WERI-Rb-1 (cell line): ENCODE data around the gene SLC24A4.

Experiments used
- DNase-seq: peaks from one replicate; pipeline ENCODE4 v3.0.0-alpha.2; 2020
- H3K27ac ChIP-seq: fragments of 250-450 bp; sonication (Bioruptor Pico); 2 replicates; pipeline ENCODE4 v1.5.1; 2020; ENCODE audit warnings: mild to moderate bottlenecking, moderate library complexity
- H3K27me3 ChIP-seq: fragments of 250-450 bp; sonication (Bioruptor Pico); 2 replicates; pipeline ENCODE4 v1.5.1; 2021; ENCODE audit warnings: mild to moderate bottlenecking, low read depth, moderate library complexity; ENCODE audit not compliant: insufficient read depth, severe bottlenecking
- H3K36me3 ChIP-seq: fragments of 250-450 bp; sonication (Bioruptor Pico); 2 replicates; pipeline ENCODE4 v1.5.1; 2020; ENCODE audit warnings: mild to moderate bottlenecking, moderate library complexity
- H3K4me3 ChIP-seq: 2 replicates; pipeline ENCODE4 v1.5.1; 2011; ENCODE audit warnings: low read depth, mild to moderate bottlenecking, control low read depth, low read length
- H3K9me3 ChIP-seq: fragments of 250-450 bp; sonication (Bioruptor Pico); 2 replicates; pipeline ENCODE4 v1.5.1; 2021; ENCODE audit warnings: mild to moderate bottlenecking, moderate library complexity; ENCODE audit not compliant: severe bottlenecking
- TF ChIP-seq, protein P1 (sequence below): IDR thresholded peaks from 2 replicates; pipeline ENCODE4 v1.5.1; 2011; ENCODE audit warnings: low read depth, mild to moderate bottlenecking, control low read depth, inconsistent platforms, low read length

The SLC24A4 gene

DNA sequence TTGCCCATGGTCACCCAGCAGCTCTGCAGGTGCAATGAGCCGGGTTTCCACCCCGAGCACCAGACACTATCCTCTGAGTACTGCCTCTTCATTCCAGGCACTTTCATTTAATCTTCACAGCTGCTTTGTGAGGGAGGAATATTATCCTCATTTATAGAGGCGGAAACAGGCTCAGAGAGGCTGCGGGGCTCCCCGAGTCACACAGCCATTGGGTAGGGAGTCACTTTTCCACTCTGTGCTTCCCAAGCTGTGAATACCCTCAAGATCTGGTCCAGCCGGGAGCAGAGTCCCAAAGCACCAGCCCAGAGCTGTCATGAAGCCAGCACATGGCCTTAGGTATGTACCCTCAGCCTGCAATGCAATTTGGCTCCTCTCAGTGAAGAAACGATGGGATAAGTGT lies 138.9 kb downstream of the SLC24A4 start:
- Histone ChIP-seq H3K27ac (no peak overlapping the region), H3K9me3 (peaks cover 3% of the 10 kb centered on the region), H3K4me3 (no peak overlapping the region), H3K36me3 (no peaks in the 10 kb centered on the region), H3K27me3 (no peaks in the 10 kb centered on the region)
- TF ChIP-seq, protein P1, sequence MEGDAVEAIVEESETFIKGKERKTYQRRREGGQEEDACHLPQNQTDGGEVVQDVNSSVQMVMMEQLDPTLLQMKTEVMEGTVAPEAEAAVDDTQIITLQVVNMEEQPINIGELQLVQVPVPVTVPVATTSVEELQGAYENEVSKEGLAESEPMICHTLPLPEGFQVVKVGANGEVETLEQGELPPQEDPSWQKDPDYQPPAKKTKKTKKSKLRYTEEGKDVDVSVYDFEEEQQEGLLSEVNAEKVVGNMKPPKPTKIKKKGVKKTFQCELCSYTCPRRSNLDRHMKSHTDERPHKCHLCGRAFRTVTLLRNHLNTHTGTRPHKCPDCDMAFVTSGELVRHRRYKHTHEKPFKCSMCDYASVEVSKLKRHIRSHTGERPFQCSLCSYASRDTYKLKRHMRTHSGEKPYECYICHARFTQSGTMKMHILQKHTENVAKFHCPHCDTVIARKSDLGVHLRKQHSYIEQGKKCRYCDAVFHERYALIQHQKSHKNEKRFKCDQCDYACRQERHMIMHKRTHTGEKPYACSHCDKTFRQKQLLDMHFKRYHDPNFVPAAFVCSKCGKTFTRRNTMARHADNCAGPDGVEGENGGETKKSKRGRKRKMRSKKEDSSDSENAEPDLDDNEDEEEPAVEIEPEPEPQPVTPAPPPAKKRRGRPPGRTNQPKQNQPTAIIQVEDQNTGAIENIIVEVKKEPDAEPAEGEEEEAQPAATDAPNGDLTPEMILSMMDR: no peak
- no peak for DNase-seq

DNA sequence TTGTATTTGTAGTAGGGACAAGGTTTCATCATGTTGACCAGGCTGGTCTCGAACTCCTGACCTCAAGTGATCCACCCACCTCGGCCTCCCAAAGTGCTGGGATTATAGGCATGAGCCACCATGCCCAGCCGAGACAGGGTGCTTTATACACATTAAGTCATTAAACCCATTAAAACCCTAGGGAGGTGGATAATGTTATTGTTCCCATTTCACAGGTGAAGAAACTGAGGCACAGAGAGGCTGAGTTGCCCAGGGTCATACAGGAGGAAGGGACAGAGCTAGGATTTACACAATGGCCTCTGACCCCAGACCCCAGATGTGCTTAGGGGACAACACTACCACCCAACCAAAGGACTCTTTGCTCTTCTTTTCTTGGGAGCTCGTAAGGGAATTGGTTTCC lies 139.6 kb downstream of the SLC24A4 start:
- Histone ChIP-seq H3K4me3 (no peak overlapping the region), H3K27ac (no peak overlapping the region), H3K36me3 (no peaks in the 10 kb centered on the region), H3K27me3 (no peaks in the 10 kb centered on the region), H3K9me3 (peaks cover 5% of the 10 kb centered on the region)
- no peak for DNase-seq
- TF ChIP-seq, protein P1: no peak

DNA sequence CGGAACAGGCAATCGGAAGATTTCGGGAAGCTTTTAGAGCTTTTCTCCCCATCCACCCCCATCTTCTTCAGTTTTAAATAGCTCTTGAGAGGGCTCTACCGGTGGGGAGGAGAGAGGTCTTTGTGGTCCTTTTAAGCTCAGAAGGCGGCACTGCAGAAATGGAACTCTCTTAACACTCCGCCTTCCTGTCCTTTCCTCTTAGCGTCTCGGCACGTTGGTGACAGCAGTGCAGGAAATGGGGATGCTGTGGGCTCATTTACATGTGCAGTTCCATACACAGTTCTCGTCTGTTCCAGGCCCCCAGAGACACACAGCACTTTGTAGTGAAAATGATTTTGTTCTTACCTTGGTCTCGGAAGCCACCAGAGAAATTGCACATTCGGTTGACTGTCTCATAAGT lies 140.2 kb downstream of the SLC24A4 start:
- H3K9me3 ChIP-seq: peaks cover 7% of the 10 kb centered on the region
- no peak overlapping the region for H3K27ac ChIP-seq
- no peaks in the 10 kb centered on the region for H3K27me3 ChIP-seq
- TF ChIP-seq, protein P1: no peak
- H3K4me3 ChIP-seq: no peak overlapping the region
- no peak for DNase-seq
- H3K36me3 ChIP-seq: no peaks in the 10 kb centered on the region

DNA sequence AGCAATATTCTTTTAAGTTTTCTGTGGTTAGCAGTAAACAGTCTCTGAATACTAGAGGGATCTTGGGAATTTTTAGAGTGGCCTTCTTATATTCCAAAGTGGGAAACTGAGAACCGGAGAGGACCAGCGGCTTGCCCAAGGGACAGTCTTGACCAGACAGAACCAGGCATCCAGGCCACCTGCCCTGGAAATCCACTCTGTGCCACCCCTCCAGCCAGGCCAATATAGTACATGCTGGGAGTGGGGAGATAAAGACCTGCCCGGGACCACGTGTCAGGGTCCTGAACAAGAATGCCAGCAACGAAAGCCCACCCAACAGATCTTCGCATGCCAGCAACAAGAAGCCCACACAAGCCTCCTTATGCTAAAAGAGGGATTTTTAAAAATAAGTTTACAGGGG lies 141.2 kb downstream of the SLC24A4 start:
- no peak overlapping the region for H3K4me3 ChIP-seq
- no peak for DNase-seq
- H3K27ac ChIP-seq: no peak overlapping the region
- TF ChIP-seq, protein P1: no peak
- H3K27me3 ChIP-seq: no peaks in the 10 kb centered on the region
- no peaks in the 10 kb centered on the region for H3K36me3 ChIP-seq
- H3K9me3 ChIP-seq: peaks cover 7% of the 10 kb centered on the region

DNA sequence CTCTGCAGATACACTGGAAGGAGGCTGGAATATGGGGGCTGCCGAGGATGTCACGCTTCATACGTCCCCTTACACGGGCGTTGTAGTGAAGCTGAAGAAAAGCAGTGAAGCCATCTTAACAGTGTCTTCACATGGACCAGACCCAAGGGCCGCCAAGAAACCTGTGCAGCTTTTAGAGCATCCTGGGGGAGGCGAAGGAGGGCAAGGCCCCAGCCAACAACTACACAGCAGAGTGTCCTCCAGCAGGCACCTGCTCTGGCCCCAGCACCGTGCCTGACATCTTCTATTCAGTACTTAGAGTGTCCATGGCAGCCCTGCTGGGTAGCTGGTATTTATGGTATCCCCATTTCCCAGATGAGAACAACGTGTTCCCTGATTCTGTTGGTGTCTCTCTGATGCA lies 141.8 kb downstream of the SLC24A4 start:
- TF ChIP-seq, protein P1: no peak; the same call in 1 of the 2 replicates
- no peak for DNase-seq
- Histone ChIP-seq H3K36me3 (no peaks in the 10 kb centered on the region), H3K27ac (no peak overlapping the region), H3K9me3 (peaks cover 7% of the 10 kb centered on the region), H3K27me3 (no peaks in the 10 kb centered on the region), H3K4me3 (no peak overlapping the region)

DNA sequence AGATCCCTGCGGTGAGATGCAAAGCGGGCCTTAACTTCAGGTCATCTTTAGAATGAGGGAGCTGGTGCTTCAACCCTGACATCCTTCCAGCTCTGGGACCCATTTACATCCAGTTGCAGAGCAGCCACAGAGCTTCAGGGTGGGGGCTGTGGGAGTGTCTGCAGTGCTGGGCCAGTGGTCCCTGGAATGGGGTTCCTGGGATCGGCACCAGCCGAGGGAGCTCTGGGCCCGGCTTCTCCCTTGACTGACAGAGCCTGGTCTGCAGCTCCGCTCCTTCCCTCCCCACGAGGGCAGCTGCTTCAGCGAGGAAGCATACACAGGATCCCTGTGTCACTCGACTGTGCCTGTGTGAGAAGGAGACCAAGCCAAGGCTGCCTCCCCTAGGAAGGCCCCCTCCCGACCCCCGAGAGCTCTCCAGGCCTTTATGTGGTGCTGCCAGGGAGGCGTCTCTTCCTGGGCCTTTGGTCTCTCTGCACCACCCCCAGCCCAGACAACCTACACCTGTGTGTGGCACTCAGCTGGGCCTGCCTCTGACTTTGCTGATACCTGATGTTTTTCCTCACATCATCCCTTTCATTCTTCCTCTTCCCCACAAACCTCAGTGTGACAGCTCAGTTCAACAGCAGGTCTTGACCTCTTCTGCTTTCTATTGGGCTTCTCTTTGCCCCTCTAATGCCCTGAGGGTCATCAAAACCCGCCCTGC lies 142.5 kb downstream of the SLC24A4 start:
- Histone ChIP-seq H3K27ac (no peak overlapping the region), H3K4me3 (no peak overlapping the region), H3K27me3 (no peaks in the 10 kb centered on the region), H3K36me3 (no peaks in the 10 kb centered on the region), H3K9me3 (peaks cover 7% of the 10 kb centered on the region)
- no peak for DNase-seq
- TF ChIP-seq, protein P1: no peak
